NCI-H226 (cell line): ENCODE data around the gene CARD8.
A peak's percentile ranks its signal among the peaks of the same experiment; 100 is the strongest.
"Not testable (repeated sequence)": the region's sequence is repeated elsewhere in the genome, so short reads cannot be mapped to it uniquely, and the experiment has no call there.

Experiments used
- DNase-seq: peaks from one replicate; pipeline ENCODE4 v3.0.0-alpha.2; 2015

Gene CARD8

DNA sequence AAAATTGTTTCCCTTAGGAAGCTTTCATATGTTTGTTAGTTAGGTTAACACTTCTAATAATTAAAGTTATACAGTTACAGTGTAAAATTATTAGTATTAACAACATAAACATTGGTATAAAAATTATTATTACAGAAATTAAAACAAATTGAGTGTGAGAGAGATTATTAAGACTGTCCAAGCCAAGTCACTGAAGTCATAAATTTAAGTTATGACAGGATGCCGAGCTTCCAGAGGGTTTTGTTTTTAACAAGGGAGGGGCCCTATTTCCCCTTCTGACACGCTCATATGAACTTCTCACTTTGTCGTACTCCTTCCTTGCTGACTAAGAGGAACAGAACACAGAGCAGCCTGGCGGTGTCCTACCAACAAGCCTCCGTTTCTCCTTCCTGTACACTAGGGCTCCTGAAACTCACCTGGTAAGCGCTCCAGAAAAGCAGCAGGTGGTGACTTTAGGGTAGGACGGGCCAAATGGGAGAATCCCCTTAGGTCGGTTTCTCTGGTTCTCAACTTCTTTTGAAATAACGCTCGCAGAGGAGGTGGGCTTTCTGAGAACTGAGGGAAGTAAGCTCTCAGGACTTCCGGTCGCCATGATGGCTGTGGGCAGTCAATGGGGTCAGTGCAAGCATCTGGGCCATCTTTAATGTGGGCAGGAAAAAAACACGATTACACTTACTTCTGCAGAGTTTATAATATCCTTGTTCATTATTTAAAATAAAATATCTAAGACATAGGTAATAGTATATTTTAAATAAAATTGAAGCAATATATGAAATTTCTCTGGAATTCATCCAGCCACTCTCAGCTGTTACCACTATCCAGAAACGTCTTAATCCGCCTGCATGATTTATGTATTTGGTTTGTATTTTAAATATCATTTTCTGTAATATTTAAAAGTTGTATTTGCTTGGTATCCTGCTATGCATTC, at the start of gene CARD8:
Gene CARD8, minus strand, starts transcription at position 537 of the 928 bp plus-strand sequence. CDS start 14,892 bp downstream, outside the sequence.
- peak; percentile 74 for DNase-seq

GRCh38 chr19:48303866-48304265, 48.2 kb upstream of the CARD8 start:
- DNase-seq = no peak

- no peak for DNase-seq
Measured at GRCh38 chr19:48303367-48303766, 47.7 kb upstream of the CARD8 start.

DNA sequence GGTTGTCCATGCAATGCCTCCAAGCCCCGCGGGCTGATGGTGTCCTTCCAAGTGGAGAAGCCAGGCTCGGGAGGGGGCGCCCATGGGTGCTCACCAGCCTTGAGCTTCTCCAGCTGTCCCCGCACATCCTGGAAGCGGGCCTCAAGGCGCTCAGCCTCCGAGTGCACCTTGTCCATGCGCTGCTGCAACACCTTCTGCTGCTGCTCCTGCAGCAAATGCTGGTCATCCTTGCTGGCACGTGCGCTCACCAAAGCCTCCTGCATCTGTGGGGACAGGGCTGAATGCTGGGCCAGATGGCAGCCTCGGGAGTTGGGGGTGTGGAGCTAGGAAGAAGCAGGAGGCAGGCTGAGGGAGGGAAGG, 46.9 kb upstream of the CARD8 start:
- DNase-seq = no peak

GRCh38 chr19:48301886-48302599, 46.3 kb upstream of the CARD8 start:
- DNase-seq = no peak

DNA sequence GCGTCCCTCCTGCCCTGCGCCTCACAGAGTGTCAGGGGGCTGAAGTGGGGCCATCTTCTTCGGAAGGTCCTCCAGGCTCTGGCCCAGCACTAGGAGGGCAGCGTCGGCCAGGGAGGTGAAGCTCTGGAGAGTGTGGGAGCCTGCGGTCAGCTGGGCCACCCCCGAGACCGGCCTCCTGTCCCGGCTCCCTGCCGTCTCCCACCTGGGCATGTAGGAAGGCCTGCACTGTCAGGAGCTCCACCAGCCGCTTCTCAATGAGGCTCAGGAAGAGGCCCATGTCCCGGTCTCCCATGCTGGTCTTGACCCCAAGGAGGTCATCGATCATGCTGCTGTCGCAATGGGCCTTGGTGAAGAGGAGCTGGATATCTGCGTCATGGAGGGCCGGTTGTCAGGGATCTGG, 42.3 kb upstream of the CARD8 start:
- DNase-seq = no peak

DNA sequence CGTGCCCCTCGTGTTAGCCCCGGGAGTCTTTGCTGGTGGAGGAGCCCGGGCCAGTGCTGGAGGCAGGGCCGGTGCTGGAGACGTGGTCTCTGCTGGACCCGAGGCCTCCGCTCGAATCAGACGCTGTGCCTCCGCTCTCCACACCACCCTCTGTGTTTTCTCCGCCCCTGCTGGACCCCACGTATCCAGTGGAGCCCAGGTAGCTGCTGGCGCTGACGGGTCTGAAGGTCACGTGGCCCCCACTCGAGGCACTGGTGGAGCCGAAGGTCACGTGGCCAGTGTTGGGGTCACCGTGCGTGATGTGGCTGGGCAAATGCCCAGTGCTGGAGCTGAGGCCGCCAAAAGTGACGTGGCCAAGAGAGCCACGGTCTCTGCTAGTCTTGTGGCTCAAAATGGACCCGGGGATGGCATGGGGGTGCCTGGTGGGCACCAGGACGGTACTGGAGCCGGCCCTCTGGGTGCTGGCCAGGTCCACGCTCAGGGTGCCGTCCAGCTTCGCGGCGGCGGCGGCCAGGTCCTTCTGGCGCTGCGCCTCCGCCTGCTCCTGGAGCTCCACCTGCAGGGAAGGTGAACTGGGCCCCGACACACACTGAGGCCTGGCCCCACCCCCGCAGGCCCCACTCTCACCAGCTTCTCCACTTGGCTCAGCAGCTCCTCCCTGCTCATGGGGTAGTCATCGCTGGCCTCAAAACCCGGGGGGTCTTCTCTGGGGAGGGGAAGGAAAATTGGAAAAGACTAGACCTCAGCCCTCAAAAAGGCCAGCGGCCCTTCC, 41.4 kb upstream of the CARD8 start:
- DNase-seq = no peak

DNA sequence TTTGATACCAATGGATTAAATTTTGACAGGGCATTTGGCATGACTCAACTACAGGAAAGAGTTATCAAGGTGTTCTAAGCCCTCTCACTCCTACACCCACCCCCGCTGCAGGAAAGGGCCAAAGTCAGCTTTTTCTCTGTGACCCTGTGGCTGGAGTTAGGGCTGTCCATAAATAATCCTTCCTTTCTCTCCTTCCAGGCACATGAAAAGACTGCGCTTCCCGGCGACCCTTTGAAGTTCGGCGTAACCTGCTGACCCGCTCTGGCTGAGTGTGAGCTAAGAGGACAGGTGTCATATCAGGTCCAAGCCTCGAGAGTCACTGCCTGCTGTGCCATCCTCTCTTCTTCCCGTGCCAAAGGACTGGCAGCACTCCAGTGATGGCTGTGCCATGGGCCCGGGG, 39.7 kb upstream of the CARD8 start:
- DNase-seq = no peak

DNA sequence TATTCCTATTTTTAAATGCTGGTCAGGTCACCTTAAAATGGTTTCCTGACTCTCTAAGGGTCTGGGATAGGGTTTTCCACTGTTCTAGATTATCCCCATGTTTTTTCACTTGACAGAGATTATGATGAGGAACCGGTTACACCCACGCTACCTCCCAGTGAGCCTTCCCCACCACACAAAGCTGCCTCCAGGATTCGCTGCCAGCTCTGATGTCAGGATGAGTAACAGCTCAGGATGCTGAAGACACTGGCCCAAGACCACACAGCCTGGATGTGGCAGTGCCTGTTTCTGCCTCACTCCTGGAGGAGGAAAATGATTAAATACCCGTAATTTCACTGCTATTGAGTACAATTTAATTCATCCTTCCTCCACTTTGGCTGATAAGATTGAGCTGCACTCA, 37.1 kb upstream of the CARD8 start:
- DNase-seq = peak; percentile 94

DNA sequence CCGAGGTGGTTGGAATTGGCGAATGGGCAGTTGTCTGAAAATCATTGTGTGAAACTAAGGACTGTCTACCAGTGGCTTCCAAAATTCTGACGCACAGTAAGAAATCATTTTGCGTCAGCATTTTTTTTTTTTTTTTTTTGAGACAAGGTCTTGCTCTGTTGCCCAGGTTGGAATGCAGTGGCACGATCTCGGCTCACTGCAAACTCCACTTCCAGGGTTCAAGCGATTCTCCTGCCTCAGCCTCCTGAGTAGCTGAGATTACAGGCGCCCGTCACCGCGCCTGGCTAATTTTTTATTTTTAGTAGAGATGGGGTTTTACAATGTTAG, 35.7 kb upstream of the CARD8 start:
- not testable (repeated sequence) for DNase-seq

- peak; percentile 62 for DNase-seq
Measured at GRCh38 chr19:48290771-48291488, 35.2 kb upstream of the CARD8 start.

DNA sequence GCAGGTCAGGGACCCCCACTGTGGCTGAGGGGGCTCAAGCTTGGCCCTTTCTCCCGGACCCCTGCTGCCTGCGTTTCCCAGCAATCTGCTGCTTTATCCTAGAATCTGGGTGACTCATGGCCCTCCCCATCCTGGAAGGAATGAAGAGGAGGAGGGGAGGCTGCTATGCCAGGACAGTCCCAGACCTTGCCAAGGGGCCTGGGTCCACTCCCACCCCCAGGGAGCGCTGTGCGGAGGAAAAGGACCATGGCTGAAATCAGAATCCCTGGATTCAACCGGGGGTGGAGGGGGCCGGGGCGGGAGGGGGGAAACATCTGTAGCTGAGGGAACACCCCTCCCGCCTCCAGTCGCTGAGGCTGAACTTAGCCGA, 34.7 kb upstream of the CARD8 start:
- DNase-seq = peak; percentile 66

DNA sequence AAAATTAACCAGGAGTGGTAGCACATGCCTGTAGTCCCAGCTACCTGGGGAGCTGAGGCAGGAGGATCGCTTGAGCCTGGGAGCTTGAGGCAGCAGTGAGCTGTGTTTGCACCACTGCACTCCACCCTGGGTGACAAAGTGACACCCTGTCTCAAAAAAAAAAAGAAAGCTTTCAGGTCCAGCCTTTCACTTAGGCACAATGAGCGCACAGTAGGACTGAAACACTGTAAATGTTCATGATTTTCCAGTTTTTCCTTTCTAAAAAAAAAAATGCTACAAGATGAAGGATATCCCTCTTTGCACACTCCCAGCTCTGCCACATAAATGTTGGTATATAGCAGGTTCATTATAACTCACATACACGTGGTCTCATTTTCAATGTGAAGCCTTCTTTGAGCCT, 32.0 kb upstream of the CARD8 start:
- no peak for DNase-seq

DNA sequence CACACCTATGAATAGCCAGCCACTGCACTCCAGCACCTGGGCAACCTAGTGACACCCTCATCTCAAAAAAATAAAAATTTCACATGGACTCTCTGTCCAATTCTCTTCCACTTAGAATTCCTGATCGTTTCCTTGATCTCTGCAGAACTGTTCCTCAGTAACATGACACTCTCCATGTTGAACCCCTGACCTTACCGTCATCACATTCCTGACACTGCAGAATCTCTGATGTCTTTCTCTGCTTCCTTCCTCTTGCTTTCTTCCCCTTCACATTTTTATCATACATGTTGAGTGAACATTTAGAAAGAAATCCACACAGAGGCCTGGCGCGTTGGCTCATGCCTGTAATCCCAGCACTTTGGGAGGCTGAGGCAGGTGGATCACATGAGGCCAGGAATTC, 29.2 kb upstream of the CARD8 start:
- DNase-seq = no peak

DNA sequence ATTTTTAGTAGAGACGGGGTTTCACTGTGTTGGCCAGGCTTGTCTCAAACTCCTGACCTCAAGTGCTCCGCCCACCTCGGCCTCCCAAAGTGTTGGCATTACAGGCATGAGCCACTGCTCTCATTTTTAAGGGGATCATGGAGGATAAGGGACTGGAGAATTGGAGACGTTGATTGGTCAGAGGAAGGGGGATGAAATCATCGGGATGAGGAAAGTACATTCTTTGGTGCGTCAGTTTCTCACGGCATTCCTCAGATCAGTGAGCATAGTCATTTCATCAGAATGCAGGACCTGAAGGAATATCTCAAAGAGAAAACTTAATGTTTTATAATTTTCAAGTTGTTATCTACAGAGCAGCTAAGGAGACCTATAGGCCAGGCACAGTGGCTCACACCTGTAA, 28.2 kb upstream of the CARD8 start:
- DNase-seq = peak; percentile 97

DNA sequence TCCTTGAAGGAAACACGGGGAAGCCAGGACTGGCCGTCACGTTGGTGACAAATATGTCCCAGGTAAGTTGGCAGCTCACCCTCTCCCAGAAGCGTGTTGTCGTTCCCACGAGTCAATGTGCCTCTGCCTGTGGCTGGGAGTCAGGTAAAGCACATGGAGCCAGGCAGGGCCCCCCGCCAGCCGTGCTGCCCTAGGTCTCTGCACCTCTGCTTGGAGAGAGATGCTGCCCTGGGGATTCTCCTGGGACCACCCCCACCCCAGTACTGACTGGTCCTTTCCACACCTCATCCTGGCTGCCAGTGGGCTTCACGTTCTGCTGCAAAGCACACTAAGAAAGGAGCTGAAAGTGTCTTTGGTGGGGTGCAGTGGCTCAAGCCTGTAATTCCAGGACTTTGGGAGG, 24.0 kb upstream of the CARD8 start:
- no peak for DNase-seq

DNA sequence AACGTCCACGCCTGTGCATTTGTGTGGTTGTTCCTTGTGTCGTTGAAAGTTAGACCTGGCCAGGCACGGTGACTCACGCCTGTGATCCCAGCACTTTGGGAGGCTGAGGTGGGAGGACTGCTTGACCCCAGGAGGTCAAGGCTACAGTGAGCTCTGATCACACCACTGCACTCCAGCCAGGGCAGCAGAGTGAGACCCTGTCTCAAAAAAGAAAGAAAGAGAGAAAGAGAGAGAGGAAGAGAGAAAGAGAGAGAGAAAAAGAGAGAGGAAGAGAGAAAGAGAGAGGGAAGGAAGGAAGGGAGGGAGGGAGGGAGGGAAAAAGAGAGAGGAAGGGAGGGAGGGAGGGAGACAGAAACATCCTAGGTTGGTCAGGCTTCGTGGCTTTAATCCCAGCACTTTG, 19.2 kb upstream of the CARD8 start:
- no peak for DNase-seq

- no peak for DNase-seq
Measured at GRCh38 chr19:48274173-48274572, 18.5 kb upstream of the CARD8 start.

DNA sequence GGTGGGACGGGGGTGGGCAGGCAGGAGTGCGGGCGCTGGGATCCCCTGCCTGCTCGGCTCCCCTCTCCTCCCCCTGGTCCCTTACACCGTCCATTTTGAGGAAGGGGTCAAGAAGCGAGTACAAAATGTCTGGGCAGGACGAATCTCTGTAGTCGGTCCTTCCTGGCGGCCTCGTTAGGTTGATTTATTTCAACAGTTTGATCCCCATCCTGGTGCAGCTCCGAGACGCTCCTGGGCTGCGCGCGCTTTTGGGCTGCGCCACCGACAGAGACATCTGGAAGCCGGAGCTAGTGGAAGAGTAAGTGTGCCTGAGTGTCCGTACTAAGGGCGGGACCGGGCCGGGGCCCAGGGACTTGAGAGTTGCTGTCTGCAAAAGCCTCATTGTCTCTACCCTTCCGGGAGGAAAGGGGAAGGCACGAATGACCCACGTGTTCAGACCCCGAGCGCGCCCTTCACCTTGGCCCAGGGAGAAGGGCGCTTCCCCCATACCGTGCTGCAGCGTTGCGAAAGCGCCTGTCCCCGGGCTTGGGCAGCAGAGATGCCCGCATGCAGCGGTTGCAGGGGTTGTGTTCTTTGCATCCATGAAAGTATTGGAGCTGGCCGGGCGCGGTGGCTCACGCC, 15.9 kb upstream of the CARD8 start:
- peak; percentile 18 for DNase-seq

GRCh38 chr19:48269617-48270026, 13.9 kb upstream of the CARD8 start:
- not testable (repeated sequence) for DNase-seq

- DNase-seq = not testable (repeated sequence)
Measured at GRCh38 chr19:48265326-48265725, 9.6 kb upstream of the CARD8 start.

GRCh38 chr19:48260359-48260714, 4.6 kb upstream of the CARD8 start:
- DNase-seq = not testable (repeated sequence)

GRCh38 chr19:48258992-48259391, 3.3 kb upstream of the CARD8 start:
- DNase-seq = not testable (repeated sequence)
